Caki2 (cell line): Measurements from ENCODE around the gene PRKCI. TPM values are rescaled to one million over a fixed set of nuclear protein-coding genes. Genes with fewer than 3 reads are reported as not detected.
"Not testable (repeated sequence)": the region's sequence is repeated elsewhere in the genome, so short reads cannot be mapped to it uniquely, and the experiment has no call there.

Source experiments
- DNase-seq: peaks from one replicate; pipeline ENCODE4 v3.0.0-alpha.2; 2015; ENCODE audit warnings: low read depth
- in situ Hi-C: cut with HindIII; loops from 2 replicates; pipeline ENCODE4 v1.10.0; 2016; ENCODE audit warnings: low sequenced_read_pairs, low pct_unique_long_range_greater_than_20kb, mixed read lengths
- total RNA-seq: library from RNA; depleted of rRNA; stranded (reverse); fragments of >200 nt; shearing (Covaris generic); gene quantifications from 2 replicates; pipeline ENCODE4 v1.2.3, GENCODE V29; 2014; ENCODE audit warnings: low replicate concordance

The PRKCI gene
- total RNA-seq, 1 experiment from 2014 or later, result 72.9 TPM

- in situ Hi-C loops, result loop anchor here (25.0 kb wide), 1 partner anchor 489 kb away; no protein-coding TSS in a partner anchor
- DNase-seq, result no peak
These were observed 101.1 kb downstream of the PRKCI start for GRCh38 chr3:170323331-170323730.

GRCh38 chr3:170324962-170325361, 102.7 kb downstream of the PRKCI start:
- in situ Hi-C loops, result loop anchor here (25.0 kb wide), 1 partner anchor 487 kb away; no protein-coding TSS in a partner anchor
- DNase-seq, result no peak

- in situ Hi-C loops, result no loop called here
- no peak for DNase-seq
These were observed 105.0 kb downstream of the PRKCI start for GRCh38 chr3:170327040-170327808.

GRCh38 chr3:170327868-170328548, 105.8 kb downstream of the PRKCI start:
- DNase-seq, in situ Hi-C loops: not testable (repeated sequence)

- DNase-seq, result no peak
These were observed 108.1 kb downstream of the PRKCI start for GRCh38 chr3:170330366-170330765.

GRCh38 chr3:170331143-170331542, 108.9 kb downstream of the PRKCI start:
- DNase-seq, result peak; percentile 86
- in situ Hi-C loops, result no loop called here

More at GRCh38 chr3:170330366-170330765, 108.1 kb downstream of the PRKCI start:
- in situ Hi-C loops, result no loop called here

- in situ Hi-C loops, result no loop called here
- DNase-seq, result no peak
These were observed 115.2 kb downstream of the PRKCI start for GRCh38 chr3:170337420-170337819.

GRCh38 chr3:170338690-170339340, 116.6 kb downstream of the PRKCI start:
- no peak for DNase-seq
- in situ Hi-C loops, result no loop called here

- DNase-seq, in situ Hi-C loops: not testable (repeated sequence)
These were observed 120.0 kb downstream of the PRKCI start for GRCh38 chr3:170342273-170342672.

- peak; percentile 55 for DNase-seq
- in situ Hi-C loops, result not testable (repeated sequence)
These were observed 121.6 kb downstream of the PRKCI start for GRCh38 chr3:170343859-170344258.

GRCh38 chr3:170344971-170345370, 122.7 kb downstream of the PRKCI start:
- in situ Hi-C loops, result no loop called here

GRCh38 chr3:170346481-170347392, 124.5 kb downstream of the PRKCI start:
- in situ Hi-C loops, result no loop called here
- peak; percentile 84 for DNase-seq

More at GRCh38 chr3:170344971-170345370, 122.7 kb downstream of the PRKCI start:
- DNase-seq, result no peak

- in situ Hi-C loops, result no loop called here
- DNase-seq, result no peak
These were observed 128.5 kb downstream of the PRKCI start for GRCh38 chr3:170350515-170351413.

- in situ Hi-C loops, result no loop called here
- DNase-seq, result no peak
These were observed 130.7 kb downstream of the PRKCI start for GRCh38 chr3:170352936-170353335.

GRCh38 chr3:170353485-170353884, 131.3 kb downstream of the PRKCI start:
- in situ Hi-C loops, result no loop called here

GRCh38 chr3:170354760-170355159, 132.5 kb downstream of the PRKCI start:
- in situ Hi-C loops, result no loop called here
- no peak for DNase-seq

More at GRCh38 chr3:170353485-170353884, 131.3 kb downstream of the PRKCI start:
- DNase-seq, result no peak
